MG63 (cell line): ENCODE measurements around the gene SALL3. TPM values are rescaled to one million over a fixed set of nuclear protein-coding genes. Genes with fewer than 3 reads are reported as not detected.
A peak's percentile ranks its signal among the peaks of the same experiment; 100 is the strongest.

Source experiments
- DNase-seq: peaks from one replicate; pipeline ENCODE4 v3.0.0-alpha.2; 2020
- H3K27me3 ChIP-seq: fragments of 250-450 bp; sonication (Bioruptor Pico); 2 replicates; pipeline ENCODE4 v1.5.1; 2020; ENCODE audit warnings: mild to moderate bottlenecking, moderate library complexity
- H3K36me3 ChIP-seq: fragments of 250-450 bp; sonication (Bioruptor Pico); 2 replicates; pipeline ENCODE4 v1.5.1; 2020; ENCODE audit warnings: mild to moderate bottlenecking, moderate library complexity
- H3K4me3 ChIP-seq: fragments of 250-450 bp; sonication (Bioruptor Pico); 2 replicates; pipeline ENCODE4 v1.5.1; 2020; ENCODE audit warnings: mild to moderate bottlenecking, moderate library complexity
- H3K9me3 ChIP-seq: fragments of 250-450 bp; sonication (Bioruptor Pico); 2 replicates; pipeline ENCODE4 v1.5.1; 2020; ENCODE audit warnings: mild to moderate bottlenecking, moderate library complexity
- total RNA-seq: library from RNA; depleted of rRNA; stranded (reverse); fragments of >200 nt; shearing (Covaris generic); gene quantifications from 2 replicates; pipeline ENCODE4 v1.2.3, GENCODE V29; 2014; ENCODE audit warnings: low replicate concordance

Gene SALL3
- total RNA-seq, 1 experiment from 2014 or later: not detected

DNA sequence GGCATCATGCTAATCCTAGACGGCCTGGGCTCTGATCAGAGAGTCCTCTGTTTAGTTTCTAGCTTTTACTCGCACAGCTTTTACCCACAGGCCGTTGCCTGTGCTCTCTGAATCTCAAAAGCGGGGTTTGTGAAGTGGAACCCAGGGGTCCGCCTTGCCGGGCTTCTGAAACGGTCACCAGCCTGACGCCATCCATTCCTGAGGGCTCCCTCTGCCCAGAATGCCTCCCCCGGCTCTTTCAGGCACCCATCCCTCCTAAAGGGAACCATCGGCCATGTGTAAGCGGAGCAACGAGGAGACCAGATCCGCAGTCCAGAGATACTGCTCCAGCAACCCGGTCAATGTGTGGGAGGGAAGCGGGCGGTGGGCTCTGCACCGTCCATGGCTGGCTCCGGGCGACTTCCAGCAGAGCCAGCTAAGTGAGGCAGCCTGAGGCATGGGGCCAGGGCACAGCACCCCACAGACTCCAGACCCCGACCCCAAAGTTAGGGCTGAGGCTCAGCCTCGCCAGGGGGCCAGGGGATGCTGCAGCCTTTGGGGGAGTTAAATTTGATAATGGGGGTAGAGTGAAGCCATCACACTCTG lies 28.8 kb downstream of the SALL3 start:
- no peak overlapping the region for H3K4me3 ChIP-seq
- H3K27me3 ChIP-seq: peaks cover 11% of the 10 kb centered on the region
- H3K9me3 ChIP-seq: no peaks in the 10 kb centered on the region
- no peaks in the 10 kb centered on the region for H3K36me3 ChIP-seq
- DNase-seq: no peak

DNA sequence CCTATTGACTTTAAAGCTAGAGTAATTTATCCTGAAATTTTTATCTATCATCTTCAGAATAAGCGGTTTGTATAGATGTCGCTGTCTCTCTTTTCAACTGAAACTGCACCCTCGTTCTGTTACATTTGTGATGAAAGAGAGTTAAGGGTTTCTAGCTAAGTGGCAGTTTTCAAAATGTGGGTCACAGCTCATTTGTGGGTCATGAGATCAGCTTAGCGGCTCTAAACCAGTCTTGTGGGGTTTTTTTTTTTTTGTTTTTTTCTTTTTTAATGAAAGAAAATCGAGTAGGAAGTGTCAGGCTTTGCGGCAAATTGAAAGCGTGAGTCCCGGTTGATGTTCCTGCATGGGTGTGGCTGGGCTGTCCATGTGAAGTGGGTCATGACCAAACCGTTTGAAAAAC lies 31.2 kb downstream of the SALL3 start:
- H3K9me3 ChIP-seq: no peaks in the 10 kb centered on the region
- no peak overlapping the region for H3K4me3 ChIP-seq
- H3K36me3 ChIP-seq: no peaks in the 10 kb centered on the region
- no peak for DNase-seq
- peaks cover 17% of the 10 kb centered on the region for H3K27me3 ChIP-seq

DNA sequence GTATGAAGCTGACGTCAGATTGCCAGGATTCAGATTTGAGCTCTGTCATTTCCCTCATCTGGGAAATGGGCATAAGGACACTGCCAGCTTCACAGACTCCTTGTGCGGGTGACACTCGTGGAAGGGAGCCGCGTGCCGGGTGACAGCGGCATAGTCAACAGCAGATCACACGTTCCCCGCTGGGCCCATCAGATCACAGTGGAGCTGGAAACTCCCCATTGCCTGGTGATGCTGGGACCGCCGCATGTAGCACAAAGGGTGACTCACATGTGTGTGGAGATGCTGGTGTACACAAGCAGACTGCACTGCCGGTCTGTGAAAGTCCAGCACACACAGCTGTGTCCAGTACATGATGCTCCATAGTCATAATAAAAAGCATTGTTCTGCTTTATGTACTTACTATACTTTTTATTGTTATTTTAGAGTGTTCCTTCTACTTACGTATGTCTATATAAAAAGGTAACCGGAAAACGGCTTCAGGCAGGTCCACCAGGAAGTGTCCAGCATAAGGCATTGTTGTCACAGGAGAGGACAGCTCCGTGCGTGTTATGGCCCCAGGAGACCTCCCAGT lies 31.8 kb downstream of the SALL3 start:
- Histone ChIP-seq H3K9me3 (no peaks in the 10 kb centered on the region), H3K4me3 (no peak overlapping the region), H3K27me3 (peaks cover 17% of the 10 kb centered on the region), H3K36me3 (no peaks in the 10 kb centered on the region)
- DNase-seq: no peak

DNA sequence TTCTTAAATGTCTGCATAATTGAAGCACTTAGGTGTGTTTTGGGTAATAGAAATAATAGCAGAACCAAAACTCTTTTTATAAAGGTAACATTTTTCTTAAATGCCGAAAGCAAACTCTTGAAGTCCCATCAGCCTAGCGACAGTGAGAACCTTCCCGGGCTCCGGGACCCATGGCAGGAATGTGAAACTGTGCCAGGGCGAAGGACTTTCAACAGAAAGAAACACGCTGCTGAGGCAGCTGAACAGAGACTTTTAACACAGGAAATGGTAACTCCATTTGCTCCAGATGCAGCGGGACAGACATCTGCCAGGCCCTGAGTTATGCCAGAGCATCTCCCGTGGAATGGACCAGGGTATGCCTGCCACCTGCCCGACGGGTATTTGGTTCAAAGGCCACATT lies 34.3 kb downstream of the SALL3 start:
- DNase-seq: no peak
- H3K36me3 ChIP-seq: no peaks in the 10 kb centered on the region
- H3K9me3 ChIP-seq: no peaks in the 10 kb centered on the region
- no peak overlapping the region for H3K4me3 ChIP-seq
- peaks cover 17% of the 10 kb centered on the region for H3K27me3 ChIP-seq

DNA sequence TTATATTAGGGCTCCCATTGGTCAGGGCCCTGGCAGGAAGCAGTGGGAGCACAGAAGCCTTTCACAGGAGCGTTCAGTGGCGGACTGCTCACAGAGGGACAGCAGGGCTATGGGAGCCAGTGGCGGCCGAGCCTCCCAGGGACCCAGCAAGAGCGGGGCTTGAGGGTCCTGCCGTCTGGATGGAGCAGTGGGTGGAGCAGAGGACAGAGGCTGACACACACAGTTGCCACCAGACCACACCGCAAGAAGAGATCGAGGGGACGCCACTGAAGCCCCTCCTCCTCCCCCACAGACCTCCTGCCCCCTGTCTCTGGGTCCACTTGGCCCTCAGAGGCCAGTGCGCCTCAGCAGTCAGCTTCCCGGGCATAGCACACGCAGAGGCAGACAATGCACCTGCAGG lies 39.3 kb downstream of the SALL3 start:
- Histone ChIP-seq H3K27me3 (peaks cover 2% of the 10 kb centered on the region), H3K36me3 (no peaks in the 10 kb centered on the region), H3K9me3 (no peaks in the 10 kb centered on the region), H3K4me3 (no peak overlapping the region)
- DNase-seq: no peak

DNA sequence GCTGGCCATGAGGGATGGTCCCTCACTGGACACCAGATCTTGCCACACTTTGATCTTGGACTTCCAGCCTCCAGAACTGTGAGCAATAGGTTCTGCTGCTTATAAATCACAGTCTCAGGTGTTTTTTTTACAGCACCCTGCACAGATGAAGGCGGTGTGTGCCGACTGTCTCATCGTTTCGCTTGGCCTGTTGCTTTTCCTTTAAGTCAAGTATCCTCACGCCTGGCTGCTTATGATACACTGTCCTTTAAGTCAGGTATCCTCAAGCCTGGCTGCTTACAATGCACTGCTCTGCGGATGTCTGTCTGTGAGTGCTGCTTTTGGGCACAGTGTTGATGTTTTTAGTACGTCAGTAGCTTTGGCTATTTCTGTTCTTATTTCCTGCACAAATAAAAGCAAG lies 40.3 kb downstream of the SALL3 start:
- H3K9me3 ChIP-seq: no peaks in the 10 kb centered on the region

DNA sequence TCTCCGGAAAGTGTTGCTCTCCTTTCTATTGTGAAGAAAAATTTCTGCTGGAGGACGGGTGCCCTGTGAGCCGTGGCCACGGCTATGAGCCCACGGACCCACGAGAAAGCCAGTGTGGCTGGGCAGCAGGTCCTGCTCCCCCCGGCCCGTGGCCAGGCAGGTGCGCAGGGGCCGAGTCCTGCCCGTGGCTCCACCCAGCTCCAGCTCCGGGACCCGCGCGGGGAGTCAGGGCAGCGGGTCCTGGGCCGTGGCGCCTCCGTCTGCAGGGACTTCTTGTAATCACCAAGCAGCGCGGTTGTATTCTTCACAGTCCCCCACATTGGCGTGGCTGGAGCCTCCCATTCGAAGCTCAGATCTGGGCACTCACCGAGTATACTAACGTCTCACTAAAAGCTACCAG lies 43.0 kb downstream of the SALL3 start:
- Histone ChIP-seq H3K4me3 (no peak overlapping the region), H3K9me3 (no peaks in the 10 kb centered on the region), H3K36me3 (no peaks in the 10 kb centered on the region), H3K27me3 (no peaks in the 10 kb centered on the region)
- no peak for DNase-seq

More for the DNA sequence above, 40.3 kb downstream of the SALL3 start:
- no peaks in the 10 kb centered on the region for H3K36me3 ChIP-seq
- H3K27me3 ChIP-seq: no peaks in the 10 kb centered on the region
- no peak overlapping the region for H3K4me3 ChIP-seq
- no peak for DNase-seq

DNA sequence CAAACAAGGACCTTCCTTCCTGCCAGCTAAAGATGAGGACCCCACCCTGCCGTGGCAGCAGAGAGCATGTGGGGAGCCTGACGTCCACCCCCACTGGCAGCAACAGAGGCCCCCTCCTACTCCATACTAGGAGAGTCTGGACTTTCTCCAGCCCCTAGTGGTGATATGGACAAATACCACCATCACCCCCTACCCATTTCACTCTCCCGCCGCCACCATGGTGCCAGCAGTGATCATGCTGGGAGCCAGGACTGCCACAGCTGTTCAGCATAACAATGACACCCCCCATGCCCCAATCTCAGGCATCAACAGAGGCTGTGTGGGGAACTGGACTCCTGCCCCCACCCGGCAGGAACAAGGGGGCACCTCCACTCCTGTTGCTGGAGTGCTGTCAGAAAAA lies 46.9 kb downstream of the SALL3 start:
- H3K4me3 ChIP-seq: no peak overlapping the region
- H3K27me3 ChIP-seq: no peaks in the 10 kb centered on the region
- H3K9me3 ChIP-seq: no peaks in the 10 kb centered on the region; the same call in 1 of the 2 replicates
- DNase-seq: no peak
- H3K36me3 ChIP-seq: no peaks in the 10 kb centered on the region

DNA sequence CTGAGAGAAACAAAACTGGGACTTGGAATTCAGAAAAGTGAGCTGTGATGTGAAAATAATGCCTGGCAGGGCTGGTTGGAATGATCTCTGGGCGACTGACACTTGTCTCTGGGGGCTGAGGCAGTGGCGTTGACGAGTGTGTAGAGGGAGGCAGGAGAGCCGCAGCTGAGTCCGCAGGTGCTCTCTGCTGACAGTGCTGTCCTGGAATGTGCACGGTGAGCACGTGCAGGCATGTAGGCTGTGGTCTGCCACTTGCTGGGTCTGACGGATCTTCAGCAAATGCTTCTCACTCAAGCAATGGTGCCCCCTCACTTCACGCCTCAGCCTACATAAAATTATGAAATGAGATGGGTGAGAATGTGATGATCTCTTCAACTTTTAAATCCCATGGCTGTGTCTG lies 51.1 kb downstream of the SALL3 start:
- Histone ChIP-seq H3K36me3 (no peaks in the 10 kb centered on the region), H3K9me3 (no peaks in the 10 kb centered on the region; the same call in 1 of the 2 replicates), H3K27me3 (no peaks in the 10 kb centered on the region), H3K4me3 (no peak overlapping the region)
- DNase-seq: no peak

DNA sequence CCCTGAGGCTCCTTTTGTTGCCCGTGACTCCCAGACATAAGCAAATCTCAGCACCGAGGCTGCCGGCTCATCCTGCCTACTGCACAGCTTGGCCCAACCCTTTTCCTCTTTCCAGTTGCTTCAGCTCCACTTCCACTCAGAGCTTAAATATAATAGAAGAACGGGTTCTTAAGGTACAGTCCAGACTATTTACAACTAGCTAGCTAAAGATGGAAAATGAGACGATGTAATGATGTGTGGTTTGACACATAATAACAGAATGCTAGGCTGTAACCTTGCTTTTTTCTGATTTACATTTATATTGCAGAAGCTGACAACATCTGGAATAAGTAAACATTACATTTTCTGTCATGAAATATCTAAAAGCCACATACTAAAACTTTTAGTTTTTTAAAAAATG lies 62.7 kb downstream of the SALL3 start:
- Histone ChIP-seq H3K9me3 (no peaks in the 10 kb centered on the region), H3K27me3 (no peaks in the 10 kb centered on the region), H3K36me3 (no peaks in the 10 kb centered on the region), H3K4me3 (no peak overlapping the region)
- no peak for DNase-seq

DNA sequence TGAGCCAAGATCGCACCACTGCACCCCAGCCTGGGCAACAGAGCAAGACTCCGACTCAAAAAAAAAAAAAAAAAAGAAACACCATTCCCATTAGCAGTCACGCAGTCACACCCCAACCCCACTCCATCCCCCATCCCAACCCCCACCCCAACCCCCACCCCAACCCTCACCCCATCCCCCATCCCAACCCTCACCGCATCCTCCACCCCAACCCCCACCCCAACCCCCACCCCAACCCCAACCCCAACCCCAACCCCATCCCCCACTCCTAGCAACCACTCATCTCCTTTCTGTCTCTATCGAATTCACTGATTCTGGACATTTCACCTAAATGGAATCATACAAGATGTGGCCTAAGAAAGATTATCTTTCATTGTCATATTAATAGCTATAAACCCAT lies 63.7 kb downstream of the SALL3 start:
- Histone ChIP-seq H3K36me3 (no peaks in the 10 kb centered on the region), H3K9me3 (no peaks in the 10 kb centered on the region), H3K27me3 (no peaks in the 10 kb centered on the region), H3K4me3 (no peak overlapping the region)
- no peak for DNase-seq

DNA sequence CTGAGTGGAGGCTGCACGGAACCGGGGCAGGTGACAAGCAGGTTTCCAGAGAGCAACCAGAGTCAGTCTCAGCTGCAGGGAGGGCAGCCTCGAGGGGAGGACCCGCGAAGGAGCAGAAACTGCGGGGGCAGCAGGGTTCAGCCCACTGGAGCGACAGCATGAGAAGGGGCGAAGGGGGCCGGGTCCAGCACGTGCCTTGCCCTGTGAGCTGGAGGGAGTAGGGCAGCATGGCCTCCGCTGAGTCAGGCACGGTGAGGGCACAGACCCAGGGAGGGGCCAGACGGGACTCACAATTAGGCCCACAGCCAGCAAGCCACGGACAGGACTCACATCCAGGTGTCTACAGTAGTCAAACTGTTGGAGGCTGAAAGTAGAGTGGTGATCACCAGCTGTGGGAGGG lies 66.9 kb downstream of the SALL3 start:
- no peaks in the 10 kb centered on the region for H3K27me3 ChIP-seq
- DNase-seq: no peak
- H3K9me3 ChIP-seq: no peaks in the 10 kb centered on the region
- no peak overlapping the region for H3K4me3 ChIP-seq
- no peaks in the 10 kb centered on the region for H3K36me3 ChIP-seq

DNA sequence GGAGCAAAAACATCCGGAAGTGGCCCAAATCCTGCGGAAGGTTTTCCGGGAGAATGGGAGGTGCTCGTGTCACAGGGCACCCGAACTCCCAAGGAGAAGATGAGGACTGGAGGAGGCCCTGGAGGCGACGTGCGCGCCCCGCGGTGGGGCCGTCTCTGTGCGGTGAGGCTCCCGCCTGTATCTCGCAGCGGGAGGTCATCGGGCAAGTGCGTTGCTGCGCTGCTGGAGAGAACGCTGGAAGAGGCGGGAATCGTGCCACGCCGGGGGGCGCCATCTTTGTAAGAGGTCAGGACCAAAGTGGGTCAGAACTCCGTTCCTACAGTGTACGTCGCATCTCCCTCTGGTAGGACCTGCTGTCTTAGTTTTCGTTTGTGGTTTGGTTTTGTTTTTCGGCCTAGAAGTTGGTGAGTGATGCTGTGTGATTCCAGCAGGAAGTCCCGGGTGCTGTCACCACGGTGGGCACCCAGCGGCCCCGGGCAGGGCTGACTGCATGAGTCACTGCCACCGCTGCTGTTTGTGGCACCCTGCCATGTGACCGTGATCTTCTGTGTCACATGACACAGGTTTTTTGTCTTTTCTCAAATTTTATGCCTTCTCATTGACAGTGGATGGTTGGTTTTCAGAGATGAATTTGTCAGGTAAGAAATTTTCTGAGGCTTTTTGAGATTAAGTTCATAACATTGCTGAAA lies 68.1 kb downstream of the SALL3 start:
- Histone ChIP-seq H3K36me3 (no peaks in the 10 kb centered on the region), H3K27me3 (no peaks in the 10 kb centered on the region)

DNA sequence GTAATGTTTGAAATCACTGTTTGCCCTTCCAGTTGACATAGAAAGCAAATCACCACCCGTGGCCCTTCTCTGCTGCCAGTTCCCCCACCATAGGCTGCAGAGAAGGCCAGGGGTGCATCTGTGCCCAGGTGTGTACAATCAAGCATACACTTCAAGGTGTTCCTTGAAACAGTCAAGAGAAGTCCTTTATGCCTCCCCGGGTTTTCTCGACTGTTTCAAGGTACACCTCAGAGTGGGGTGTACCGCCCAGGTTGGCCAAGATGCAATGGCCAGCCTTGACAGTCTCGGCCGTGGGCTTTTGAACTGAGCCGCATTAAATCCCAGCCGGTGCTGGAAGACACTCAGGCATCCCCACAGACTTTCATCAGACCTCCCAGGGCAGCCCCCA lies 68.6 kb downstream of the SALL3 start:
- Histone ChIP-seq H3K4me3 (no peak overlapping the region), H3K36me3 (no peaks in the 10 kb centered on the region), H3K9me3 (no peaks in the 10 kb centered on the region), H3K27me3 (no peaks in the 10 kb centered on the region)
- no peak for DNase-seq

More for the DNA sequence above, 68.1 kb downstream of the SALL3 start:
- Histone ChIP-seq H3K4me3 (no peak overlapping the region), H3K9me3 (no peaks in the 10 kb centered on the region)
- peak; percentile 21 for DNase-seq

DNA sequence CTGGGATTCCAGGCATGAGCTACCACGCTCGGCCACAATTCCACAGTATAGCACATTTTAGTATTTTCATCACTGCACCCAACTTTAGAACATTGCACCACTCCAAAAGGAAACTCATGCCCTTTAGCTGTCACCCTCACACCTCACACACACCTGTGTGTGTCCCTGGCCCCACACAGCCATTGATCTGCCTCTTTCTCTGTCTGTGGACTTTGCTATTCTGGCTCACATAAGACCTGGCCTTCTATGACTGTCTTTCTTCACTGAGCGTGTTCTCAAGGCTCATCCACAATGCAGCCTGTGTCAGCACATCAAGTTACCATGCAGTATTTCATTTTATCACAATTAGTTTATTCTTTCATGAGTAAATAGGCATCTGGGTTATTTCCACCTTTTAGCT lies 69.9 kb downstream of the SALL3 start:
- H3K27me3 ChIP-seq: no peaks in the 10 kb centered on the region
- no peak overlapping the region for H3K4me3 ChIP-seq
- H3K36me3 ChIP-seq: no peaks in the 10 kb centered on the region
- DNase-seq: no peak
- H3K9me3 ChIP-seq: no peaks in the 10 kb centered on the region
